NOMO-1 treated with DMSO at 0.1 percent for 48 hours (cell line): ENCODE results near the gene MISP.

Source experiments
- DNase-seq: peaks from one replicate; lab custom pipeline; 2025; ENCODE audit not compliant: unreplicated experiment; lab: John Stamatoyannopoulos, UW

The MISP gene

DNA sequence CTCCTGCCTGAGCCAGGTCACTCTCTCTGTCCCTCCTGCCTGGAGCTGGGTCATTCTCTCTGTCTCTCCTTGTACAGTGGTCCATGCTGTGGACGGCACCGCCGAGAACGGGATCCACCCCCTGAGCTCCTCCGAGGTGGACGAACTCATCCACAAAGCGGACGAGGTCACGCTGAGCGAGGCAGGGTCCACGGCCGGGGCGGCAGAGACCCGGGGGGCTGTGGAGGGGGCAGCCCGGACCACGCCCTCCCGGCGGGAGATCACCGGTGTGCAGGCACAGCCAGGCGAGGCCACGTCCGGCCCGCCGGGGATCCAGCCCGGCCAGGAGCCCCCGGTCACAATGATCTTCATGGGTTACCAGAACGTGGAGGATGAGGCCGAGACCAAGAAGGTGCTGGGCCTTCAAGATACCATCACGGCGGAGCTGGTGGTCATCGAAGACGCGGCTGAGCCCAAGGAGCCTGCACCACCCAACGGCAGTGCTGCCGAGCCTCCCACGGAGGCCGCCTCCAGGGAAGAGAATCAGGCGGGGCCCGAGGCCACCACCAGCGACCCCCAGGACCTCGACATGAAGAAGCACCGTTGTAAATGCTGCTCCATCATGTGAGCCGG, 4.6 kb upstream of the MISP start:
- DNase-seq: no peak

- DNase-seq: no peak
Observed at GRCh38 chr19:746956-747355, 4.0 kb upstream of the MISP start.

DNA sequence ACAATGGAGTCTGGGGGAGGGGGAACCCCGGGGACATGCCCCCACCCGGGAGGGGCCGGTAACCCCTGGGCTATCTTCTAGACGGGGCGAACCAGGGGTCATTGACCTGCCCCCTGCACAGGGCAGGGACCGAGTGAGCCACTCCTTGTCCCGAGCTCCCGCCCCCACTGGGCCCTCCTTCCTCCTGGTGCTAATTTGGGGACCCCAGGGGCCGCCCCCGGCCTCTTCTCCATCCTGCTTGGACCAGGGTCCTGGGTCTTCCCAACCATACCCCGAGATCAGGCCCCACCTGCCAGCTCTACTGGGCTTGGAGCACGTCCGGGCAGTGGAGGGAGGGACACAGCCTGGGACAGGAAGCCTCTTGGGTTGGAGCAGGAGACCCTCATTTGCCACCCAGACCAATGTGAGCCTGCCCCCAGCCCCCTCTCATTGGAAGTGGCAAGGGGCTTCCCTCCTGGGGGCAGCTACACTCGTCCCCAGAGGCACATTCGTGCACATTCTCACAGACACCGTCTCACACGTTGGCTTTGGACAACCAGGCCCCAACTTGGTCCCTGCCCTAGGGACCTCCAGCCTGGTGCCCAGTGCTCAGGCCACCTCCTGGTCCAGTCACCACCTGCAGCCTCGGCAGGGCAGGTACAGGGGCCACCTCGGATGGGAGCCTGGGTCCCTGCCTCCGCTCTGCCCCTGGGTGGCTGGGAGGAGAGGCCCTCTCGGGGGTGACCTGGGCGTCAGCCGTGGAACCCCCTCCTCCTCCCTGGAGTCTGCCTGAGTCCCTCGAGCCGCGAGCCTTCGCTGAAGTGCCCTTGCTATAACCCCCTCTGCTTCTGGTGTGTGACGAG, 3.3 kb upstream of the MISP start:
- DNase-seq: no peak

DNA sequence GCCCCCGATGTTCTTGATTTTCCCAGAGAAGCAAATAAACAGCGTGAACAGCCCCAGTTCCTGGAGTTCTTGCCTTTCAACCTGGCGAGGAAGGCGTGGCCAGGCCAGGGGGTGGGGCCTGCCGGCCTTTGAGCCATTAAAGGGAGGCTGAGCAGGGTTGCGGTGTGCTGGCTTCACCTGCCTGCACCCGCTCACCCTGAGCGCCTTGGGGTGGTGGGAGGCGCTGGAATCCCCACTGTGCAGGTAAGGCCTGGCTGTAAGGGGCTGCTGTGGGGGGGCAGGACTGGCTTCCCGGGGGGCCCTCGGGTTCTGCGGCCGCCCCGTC, 2.7 kb upstream of the MISP start:
- no peak for DNase-seq

- no peak for DNase-seq
Observed at GRCh38 chr19:749811-750210, 1.1 kb upstream of the MISP start.

DNA sequence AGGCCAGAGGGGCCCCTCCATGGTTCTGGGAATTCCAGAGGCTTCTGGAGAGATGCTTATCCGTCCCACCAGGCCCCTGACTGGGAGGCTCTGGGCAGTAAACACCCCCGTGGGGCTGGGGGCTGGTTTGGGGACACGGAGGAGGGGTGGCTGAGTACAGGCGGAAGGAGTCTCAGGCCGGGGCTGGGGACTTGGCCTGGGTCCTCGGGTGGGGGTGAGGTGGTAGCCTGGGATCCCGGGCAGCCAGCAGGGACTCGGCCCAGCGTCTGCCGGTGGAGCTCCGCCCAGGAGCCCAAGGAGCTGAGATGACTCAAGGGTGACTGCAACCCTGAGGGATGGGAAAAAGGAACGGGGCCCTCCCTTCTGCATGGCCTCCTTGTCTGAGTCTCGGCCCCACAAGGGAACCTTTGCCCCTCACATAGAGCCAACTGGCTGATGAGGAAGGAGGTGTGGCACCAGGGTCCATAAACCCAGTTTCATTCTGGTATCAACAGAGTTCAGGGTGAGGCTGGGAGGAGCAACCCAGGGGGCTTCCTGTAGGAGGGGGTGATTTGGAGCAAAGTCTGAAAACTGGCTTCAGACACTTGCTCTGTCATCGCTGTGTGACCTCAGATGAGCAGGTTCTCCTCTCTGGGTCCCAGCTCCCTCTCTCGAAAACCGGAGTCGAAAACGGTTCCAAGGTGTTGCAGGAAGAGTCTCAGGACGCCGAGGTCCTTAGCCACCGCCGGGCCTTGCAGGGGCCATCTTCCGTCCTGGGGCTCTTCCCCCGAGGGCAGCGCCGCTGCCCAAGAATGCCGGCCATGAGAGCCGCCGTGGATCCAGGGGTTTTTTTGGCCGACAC, 809 bp downstream of the MISP start:
- peak; percentile 28 for DNase-seq

- peak; percentile 84 for DNase-seq
Observed at GRCh38 chr19:752652-753517, 2.0 kb downstream of the MISP start.

- no peak for DNase-seq
Observed at GRCh38 chr19:754530-754929, 3.6 kb downstream of the MISP start.

GRCh38 chr19:755063-755462, 4.2 kb downstream of the MISP start:
- no peak for DNase-seq

GRCh38 chr19:756236-756635, 5.3 kb downstream of the MISP start:
- DNase-seq: no peak

DNA sequence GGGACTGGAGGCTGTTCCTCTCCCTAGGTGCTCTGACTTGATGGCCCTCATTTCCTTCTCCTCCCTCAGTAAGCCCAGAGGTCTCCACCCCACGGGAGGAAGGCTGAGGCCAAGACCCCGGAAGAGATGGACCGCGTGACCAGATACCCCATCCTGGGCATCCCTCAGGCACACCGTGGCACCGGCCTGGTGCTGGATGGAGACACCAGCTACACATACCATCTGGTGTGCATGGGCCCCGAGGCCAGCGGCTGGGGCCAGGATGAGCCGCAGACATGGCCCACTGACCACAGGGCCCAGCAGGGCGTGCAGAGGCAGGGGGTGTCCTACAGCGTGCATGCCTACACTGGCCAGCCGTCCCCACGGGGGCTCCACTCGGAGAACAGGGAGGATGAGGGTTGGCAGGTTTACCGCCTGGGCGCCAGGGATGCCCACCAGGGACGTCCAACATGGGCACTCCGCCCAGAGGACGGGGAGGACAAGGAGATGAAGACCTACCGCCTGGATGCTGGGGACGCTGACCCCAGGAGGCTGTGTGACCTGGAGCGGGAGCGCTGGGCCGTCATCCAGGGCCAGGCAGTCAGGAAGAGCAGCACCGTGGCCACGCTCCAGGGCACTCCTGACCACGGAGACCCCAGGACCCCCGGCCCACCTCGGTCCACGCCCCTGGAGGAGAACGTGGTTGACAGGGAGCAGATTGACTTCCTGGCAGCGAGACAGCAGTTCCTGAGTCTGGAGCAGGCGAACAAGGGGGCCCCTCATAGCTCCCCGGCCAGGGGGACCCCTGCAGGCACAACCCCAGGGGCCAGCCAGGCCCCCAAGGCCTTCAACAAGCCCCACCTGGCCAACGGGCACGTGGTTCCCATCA, 6.1 kb downstream of the MISP start:
- DNase-seq: no peak

DNA sequence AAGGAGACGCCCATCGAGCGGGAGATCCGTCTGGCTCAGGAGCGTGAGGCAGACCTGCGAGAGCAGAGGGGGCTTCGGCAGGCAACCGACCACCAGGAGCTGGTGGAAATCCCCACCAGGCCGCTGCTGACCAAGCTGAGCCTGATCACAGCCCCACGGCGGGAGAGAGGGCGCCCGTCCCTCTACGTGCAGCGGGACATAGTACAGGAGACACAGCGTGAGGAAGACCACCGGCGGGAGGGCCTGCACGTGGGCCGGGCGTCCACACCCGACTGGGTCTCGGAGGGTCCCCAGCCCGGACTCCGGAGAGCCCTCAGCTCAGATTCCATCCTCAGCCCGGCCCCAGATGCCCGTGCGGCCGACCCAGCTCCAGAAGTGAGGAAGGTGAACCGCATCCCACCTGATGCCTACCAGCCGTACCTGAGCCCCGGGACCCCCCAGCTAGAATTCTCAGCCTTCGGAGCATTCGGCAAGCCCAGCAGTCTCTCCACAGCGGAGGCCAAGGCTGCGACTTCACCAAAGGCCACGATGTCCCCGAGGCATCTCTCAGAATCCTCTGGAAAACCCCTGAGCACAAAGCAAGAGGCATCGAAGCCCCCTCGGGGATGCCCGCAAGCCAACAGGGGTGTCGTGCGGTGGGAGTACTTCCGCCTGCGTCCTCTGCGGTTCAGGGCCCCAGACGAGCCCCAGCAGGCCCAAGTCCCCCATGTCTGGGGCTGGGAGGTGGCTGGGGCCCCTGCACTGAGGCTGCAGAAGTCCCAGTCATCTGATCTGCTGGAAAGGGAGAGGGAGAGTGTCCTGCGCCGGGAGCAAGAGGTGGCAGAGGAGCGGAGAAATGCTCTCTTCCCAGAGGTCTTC, 7.1 kb downstream of the MISP start:
- DNase-seq: no peak

DNA sequence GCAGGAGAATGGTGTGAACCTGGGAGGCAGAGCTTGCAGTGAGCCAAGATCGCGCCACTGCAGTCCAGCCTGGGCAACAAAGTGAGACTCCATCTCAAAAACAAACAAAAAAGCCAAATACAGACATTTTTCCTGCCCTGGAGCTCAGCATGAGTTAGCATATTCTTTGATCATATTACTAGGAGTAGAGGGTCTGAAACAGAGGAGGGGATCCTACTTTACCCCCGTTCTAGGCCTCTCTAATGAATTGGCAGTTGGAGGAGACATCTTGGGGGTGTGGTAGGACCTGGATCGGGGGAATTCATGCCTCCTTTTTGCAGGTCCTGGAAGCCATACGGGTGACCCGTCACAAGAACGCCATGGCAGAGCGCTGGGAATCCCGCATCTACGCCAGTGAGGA, 12.3 kb downstream of the MISP start:
- DNase-seq: no peak

GRCh38 chr19:763869-764268, 13.0 kb downstream of the MISP start:
- DNase-seq: no peak

GRCh38 chr19:764301-764700, 13.4 kb downstream of the MISP start:
- DNase-seq: no peak

GRCh38 chr19:765179-765738, 14.3 kb downstream of the MISP start:
- DNase-seq: no peak

- DNase-seq: no peak
Observed at GRCh38 chr19:768424-768823, 17.5 kb downstream of the MISP start.

DNA sequence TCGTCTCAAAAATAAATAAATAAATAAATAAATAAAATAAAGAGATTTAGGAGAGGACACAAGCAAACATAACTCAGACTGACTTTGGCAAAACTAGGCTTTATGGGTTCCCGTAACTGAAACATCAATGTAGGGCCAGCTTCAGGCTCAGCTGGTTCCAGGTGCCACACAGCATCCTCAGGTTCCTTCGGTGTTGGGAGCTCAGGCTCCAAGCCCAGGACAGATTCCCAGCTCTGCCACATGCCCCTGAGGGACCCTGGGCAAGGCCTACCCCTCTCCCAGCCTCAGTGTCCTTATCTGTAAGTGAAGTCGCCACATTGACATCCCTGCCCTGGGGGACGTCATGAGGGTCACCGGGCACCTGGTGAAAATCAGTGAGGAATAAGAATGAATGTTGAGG, 18.7 kb downstream of the MISP start:
- no peak for DNase-seq

- DNase-seq: peak; percentile 46
Observed at GRCh38 chr19:771332-771785, 20.4 kb downstream of the MISP start.
